HG03280 (cell line): Measurements from ENCODE around the gene OR5I1.
"Not testable (repeated sequence)": the region's sequence is repeated elsewhere in the genome, so short reads cannot be mapped to it uniquely, and the experiment has no call there.

Experiments used
- ATAC-seq: cut with Tn5 transposase; IDR thresholded peaks from one replicate; pipeline ENCODE4 v1.9.1; 2021; ENCODE audit warnings: mild to moderate bottlenecking, moderate library complexity; ENCODE audit not compliant: unreplicated experiment

Gene OR5I1

GRCh38 chr11:55936300-55936699 lies at the start of gene OR5I1:
OR5I1 (minus strand) TSS chr11:55936400; CDS start chr11:55936400, 0 bp downstream.
- ATAC-seq = no peak

DNA sequence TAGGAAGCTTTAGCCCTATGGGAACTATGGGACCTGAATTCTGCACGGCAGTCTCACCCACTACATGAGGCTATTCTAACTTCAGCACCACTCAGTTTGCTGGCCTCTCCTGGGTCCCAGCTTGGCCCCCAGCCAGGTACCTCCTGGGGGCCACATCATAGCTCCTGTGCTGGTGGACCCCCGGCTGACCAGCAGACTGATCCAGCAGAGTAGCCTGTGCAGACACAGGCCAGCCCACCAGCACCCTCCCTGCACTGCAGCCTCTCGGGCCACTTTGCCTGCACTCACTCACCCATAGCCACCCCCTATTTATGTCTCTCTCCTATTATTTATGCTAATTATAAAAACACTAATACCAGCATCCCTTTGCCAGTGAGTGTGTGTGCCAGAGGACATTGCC lies 34.7 kb upstream of the OR5I1 start:
- ATAC-seq = no peak

- ATAC-seq = no peak
Measured at GRCh38 chr11:55969845-55970244, 33.6 kb upstream of the OR5I1 start, which contains the start of gene OR10AG1. OR10AG1 (minus strand) TSS chr11:55969945; CDS start chr11:55969907, 38 bp downstream.

- no peak for ATAC-seq
Measured at GRCh38 chr11:55967914-55968313, 31.7 kb upstream of the OR5I1 start.

DNA sequence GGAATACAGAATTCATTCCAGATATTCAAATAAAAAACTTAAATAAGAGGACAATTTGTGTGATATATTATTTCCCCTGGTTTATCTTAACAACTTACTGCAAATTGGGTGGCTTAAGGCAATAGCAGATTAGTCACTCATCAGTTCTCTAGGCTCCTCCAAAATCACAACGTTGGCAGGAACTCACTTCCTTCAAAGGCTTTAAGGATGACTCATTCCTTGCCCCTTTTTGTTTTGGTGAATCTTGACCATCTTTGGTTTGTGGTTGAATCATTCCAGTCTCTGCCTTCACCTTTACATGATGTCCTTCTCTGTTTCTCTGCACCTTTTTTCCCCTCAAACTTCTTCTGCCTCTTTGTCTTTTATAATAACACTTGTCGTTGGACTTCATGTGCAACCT lies 30.2 kb upstream of the OR5I1 start:
- ATAC-seq = no peak

GRCh38 chr11:55956521-55956920 lies 20.3 kb upstream of the OR5I1 start:
- no peak for ATAC-seq

GRCh38 chr11:55949330-55949729 lies 13.1 kb upstream of the OR5I1 start:
- ATAC-seq = no peak

GRCh38 chr11:55942785-55943392 lies 6.7 kb upstream of the OR5I1 start:
- no peak for ATAC-seq

- no peak for ATAC-seq
Measured at GRCh38 chr11:55920537-55920936, 15.7 kb downstream of the OR5I1 start.

DNA sequence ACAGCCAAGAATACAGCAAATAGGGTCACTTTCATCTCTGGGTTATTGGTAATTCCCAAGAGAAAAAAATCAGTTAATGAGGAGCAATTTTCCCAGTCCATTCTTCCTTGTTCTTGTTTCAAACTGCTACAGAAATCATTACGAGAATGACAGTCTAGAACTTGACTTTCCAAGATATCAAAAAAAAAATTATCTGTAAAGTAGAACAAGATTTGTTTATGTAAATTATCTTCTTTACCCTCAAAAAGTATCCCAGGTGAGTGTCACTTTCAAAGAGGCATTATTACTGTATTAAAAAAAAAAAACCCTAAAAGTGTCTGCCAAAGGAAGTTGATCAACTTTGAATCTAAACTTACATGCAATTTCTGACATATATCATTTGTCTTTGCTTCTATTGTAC lies 21.7 kb downstream of the OR5I1 start, which contains the start of gene OR5W2:
TSS of gene OR5W2 (minus strand) at position 101 of the 400 bp plus-strand sequence. CDS start at position 101, 0 bp downstream.
- no peak for ATAC-seq

- no peak for ATAC-seq
Measured at GRCh38 chr11:55902308-55902707, 33.9 kb downstream of the OR5I1 start.

GRCh38 chr11:55895216-55895615 lies 41.0 kb downstream of the OR5I1 start:
- no peak for ATAC-seq

DNA sequence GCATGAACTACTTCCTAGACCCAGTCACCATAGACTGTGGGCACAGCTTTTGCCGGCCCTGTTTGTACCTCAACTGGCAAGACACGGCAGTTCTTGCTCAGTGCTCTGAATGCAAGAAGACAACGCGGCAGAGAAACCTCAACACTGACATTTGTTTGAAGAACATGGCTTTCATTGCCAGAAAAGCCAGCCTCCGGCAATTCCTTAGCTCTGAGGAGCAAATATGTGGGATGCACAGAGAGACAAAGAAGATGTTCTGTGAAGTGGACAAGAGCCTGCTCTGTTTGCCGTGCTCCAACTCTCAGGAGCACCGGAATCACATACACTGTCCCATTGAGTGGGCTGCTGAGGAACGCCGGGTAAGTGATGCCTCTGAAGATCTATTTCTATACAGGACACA lies 50.7 kb downstream of the OR5I1 start:
- not testable (repeated sequence) for ATAC-seq
